Activated naive CD8-positive, alpha-beta T cell (primary cell): ENCODE data around the gene DNAJB9.

ENCODE experiments used
- H3K27ac Mint-ChIP-seq: one replicate; pipeline ENCODE4 v1.8.0; 2021; ENCODE audit warnings: mixed read lengths
- H3K27me3 Mint-ChIP-seq: one replicate; pipeline ENCODE4 v1.8.0; 2021; ENCODE audit warnings: mixed read lengths
- H3K36me3 Mint-ChIP-seq: one replicate; pipeline ENCODE4 v1.8.0; 2021; ENCODE audit warnings: mixed read lengths
- H3K4me1 Mint-ChIP-seq: one replicate; pipeline ENCODE4 v1.8.0; 2021; ENCODE audit warnings: low read depth, mixed read lengths
- H3K4me3 Mint-ChIP-seq: one replicate; pipeline ENCODE4 v1.8.0; 2021; ENCODE audit warnings: mild to moderate bottlenecking, mixed read lengths
- H3K9me3 Mint-ChIP-seq: one replicate; pipeline ENCODE4 v1.8.0; 2021; ENCODE audit warnings: low read depth, mixed read lengths

DNAJB9 gene

DNA sequence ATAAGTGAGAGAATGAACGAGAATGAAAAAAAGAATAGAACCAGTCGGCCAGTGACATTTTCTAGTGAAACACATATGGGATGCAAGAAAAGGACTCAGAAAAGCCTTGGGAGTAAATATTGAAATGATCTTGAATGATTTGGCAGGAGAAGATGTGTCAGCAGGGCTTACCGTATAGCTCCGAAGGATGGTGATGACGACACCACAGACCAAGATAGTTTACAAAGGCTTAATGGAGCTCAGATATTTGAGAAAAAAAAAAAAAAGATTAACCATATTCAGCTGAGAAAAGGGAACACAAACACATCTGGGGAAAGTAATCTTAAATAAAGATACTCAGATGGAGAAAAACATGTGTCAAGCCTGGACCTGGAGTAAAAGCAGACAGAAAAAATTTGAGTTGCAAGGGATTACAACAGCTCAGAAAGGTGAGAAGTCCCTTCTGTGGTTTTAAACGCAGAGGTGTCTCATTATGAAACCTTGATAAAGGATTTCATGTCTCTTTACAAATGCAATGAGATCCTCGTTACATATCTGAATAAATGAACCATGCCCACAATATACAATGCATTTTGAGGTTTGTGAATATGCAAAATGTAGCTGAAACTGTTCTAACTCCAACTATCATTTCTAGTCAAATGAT is 36.0 kb downstream of the DNAJB9 start:
- no peaks in the 10 kb centered on the region for H3K36me3 Mint-ChIP-seq
- H3K9me3 Mint-ChIP-seq, result no peaks in the 10 kb centered on the region
- H3K27me3 Mint-ChIP-seq, result no peaks in the 10 kb centered on the region
- no peak overlapping the region for H3K4me3 Mint-ChIP-seq
- H3K27ac Mint-ChIP-seq, result no peak overlapping the region
- no peaks in the 10 kb centered on the region for H3K4me1 Mint-ChIP-seq

- Mint-ChIP-seq H3K27me3 (no peaks in the 10 kb centered on the region), H3K27ac (no peak overlapping the region), H3K4me3 (no peak overlapping the region), H3K9me3 (no peaks in the 10 kb centered on the region), H3K4me1 (no peaks in the 10 kb centered on the region), H3K36me3 (no peaks in the 10 kb centered on the region)
Measured at GRCh38 chr7:108609643-108610042, 40.0 kb downstream of the DNAJB9 start.

DNA sequence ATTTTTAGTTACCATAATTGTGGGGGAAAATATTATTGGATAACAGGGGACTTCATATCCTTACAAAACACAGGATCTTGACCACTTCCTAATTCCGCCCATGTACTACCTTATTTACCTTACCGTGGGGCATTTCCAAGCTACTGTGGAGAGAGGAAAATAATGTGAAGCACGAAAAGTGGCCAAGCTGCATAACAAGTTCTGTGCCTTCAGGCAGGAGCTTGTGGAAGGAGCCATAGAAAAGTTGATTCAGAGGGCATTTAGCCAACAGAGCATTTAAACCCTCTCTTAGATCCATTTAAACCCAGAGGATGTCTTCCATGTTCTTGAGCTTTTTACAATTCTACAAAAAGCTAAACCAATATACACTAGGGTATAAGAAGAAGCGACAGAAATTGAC is 41.6 kb downstream of the DNAJB9 start:
- Mint-ChIP-seq H3K27me3 (no peaks in the 10 kb centered on the region), H3K27ac (no peak overlapping the region), H3K36me3 (no peaks in the 10 kb centered on the region), H3K4me1 (no peaks in the 10 kb centered on the region), H3K9me3 (no peaks in the 10 kb centered on the region), H3K4me3 (no peak overlapping the region)

GRCh38 chr7:108613147-108613948 is 43.7 kb downstream of the DNAJB9 start:
- Mint-ChIP-seq H3K4me1 (no peaks in the 10 kb centered on the region), H3K27me3 (peaks cover 1% of the 10 kb centered on the region), H3K27ac (no peak overlapping the region), H3K9me3 (no peaks in the 10 kb centered on the region), H3K36me3 (no peaks in the 10 kb centered on the region), H3K4me3 (no peak overlapping the region)

GRCh38 chr7:108613949-108614381 is 44.3 kb downstream of the DNAJB9 start:
- Mint-ChIP-seq H3K9me3 (no peaks in the 10 kb centered on the region), H3K36me3 (no peaks in the 10 kb centered on the region), H3K27ac (no peak overlapping the region), H3K27me3 (peaks cover 1% of the 10 kb centered on the region), H3K4me1 (no peaks in the 10 kb centered on the region), H3K4me3 (no peak overlapping the region)

DNA sequence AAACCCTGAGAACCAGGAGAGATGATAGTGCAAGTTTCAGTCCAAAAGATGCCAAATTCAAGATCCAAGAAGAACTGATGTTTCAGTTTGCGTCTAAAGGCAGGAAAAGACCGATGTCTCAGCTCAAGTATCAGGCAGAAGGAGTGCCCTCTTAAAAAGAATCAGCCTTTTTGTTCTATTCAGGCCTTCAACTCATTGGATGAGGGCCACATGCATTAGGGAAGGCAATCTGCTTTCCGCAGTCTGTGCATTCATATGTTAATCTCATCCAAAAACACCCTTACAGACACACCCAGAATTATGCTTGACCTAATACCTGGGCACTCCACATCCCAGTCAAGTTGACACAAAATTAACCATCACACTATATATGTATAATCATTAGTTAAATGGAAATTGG is 45.2 kb downstream of the DNAJB9 start:
- Mint-ChIP-seq H3K9me3 (no peaks in the 10 kb centered on the region), H3K27ac (no peak overlapping the region), H3K4me3 (no peak overlapping the region), H3K27me3 (peaks cover 1% of the 10 kb centered on the region), H3K36me3 (no peaks in the 10 kb centered on the region), H3K4me1 (no peaks in the 10 kb centered on the region)

- H3K27me3 Mint-ChIP-seq, result peaks cover 6% of the 10 kb centered on the region
- no peaks in the 10 kb centered on the region for H3K9me3 Mint-ChIP-seq
- H3K36me3 Mint-ChIP-seq, result no peaks in the 10 kb centered on the region
- no peaks in the 10 kb centered on the region for H3K4me1 Mint-ChIP-seq
- H3K4me3 Mint-ChIP-seq, result no peak overlapping the region
- H3K27ac Mint-ChIP-seq, result no peak overlapping the region
Measured at GRCh38 chr7:108618056-108618455, 48.4 kb downstream of the DNAJB9 start.

DNA sequence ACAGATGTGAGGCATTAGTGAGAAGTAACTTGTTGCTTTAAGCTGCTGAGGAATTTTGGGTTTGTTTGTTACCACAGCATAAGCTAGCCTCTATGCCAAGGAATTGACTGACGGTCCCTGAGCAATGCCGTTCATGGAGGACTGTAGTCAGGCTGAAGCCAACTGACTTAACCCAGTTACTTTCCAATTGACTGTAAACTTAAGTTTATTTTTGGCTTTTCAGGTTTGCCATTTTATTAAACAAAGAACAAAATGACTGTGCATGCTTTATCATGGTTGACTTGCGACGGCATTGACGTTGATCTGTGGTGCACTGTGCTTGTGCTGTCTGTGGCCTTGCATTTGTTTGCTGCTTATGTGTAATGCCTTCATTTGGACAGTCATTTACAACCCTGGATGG is 53.5 kb downstream of the DNAJB9 start:
- no peaks in the 10 kb centered on the region for H3K36me3 Mint-ChIP-seq
- H3K4me1 Mint-ChIP-seq, result no peaks in the 10 kb centered on the region
- peaks cover 23% of the 10 kb centered on the region for H3K27me3 Mint-ChIP-seq
- H3K27ac Mint-ChIP-seq, result no peak overlapping the region
- H3K4me3 Mint-ChIP-seq, result no peak overlapping the region
- no peaks in the 10 kb centered on the region for H3K9me3 Mint-ChIP-seq
